HG03558 (cell line): ENCODE results near the gene PIGP.
"Not testable (repeated sequence)": the region's sequence is repeated elsewhere in the genome, so short reads cannot be mapped to it uniquely, and the experiment has no call there.

Source experiments
- ATAC-seq: cut with Tn5 transposase; IDR thresholded peaks from one replicate; pipeline ENCODE4 v1.9.1; 2021; ENCODE audit warnings: moderate number of reproducible peaks; ENCODE audit not compliant: unreplicated experiment; ENCODE audit errors: extremely low read depth

PIGP gene

GRCh38 chr21:37072988-37073416 is at the start of gene PIGP, which contains the start of gene TTC3:
TSS of gene PIGP (minus strand) at chr21:37073071. CDS start at chr21:37072515, 556 bp downstream.
TSS of gene TTC3 (plus strand) at chr21:37073254. CDS start at chr21:37087258, 14,004 bp downstream.
- ATAC-seq: peak; percentile 44

- no peak for ATAC-seq
Observed at GRCh38 chr21:37119421-37120218, 46.7 kb upstream of the PIGP start.

GRCh38 chr21:37118187-37118826 is 45.4 kb upstream of the PIGP start:
- ATAC-seq: no peak

GRCh38 chr21:37117204-37117603 is 44.3 kb upstream of the PIGP start:
- ATAC-seq: no peak

- not testable (repeated sequence) for ATAC-seq
Observed at GRCh38 chr21:37116459-37116858, 43.6 kb upstream of the PIGP start.

GRCh38 chr21:37114301-37114700 is 41.4 kb upstream of the PIGP start:
- not testable (repeated sequence) for ATAC-seq

- ATAC-seq: not testable (repeated sequence)
Observed at GRCh38 chr21:37111029-37111428, 38.2 kb upstream of the PIGP start.

GRCh38 chr21:37106998-37107397 is 34.1 kb upstream of the PIGP start:
- ATAC-seq: no peak

GRCh38 chr21:37102746-37103145 is 29.9 kb upstream of the PIGP start:
- not testable (repeated sequence) for ATAC-seq

- ATAC-seq: no peak
Observed at GRCh38 chr21:37101384-37101783, 28.5 kb upstream of the PIGP start.

- ATAC-seq: no peak
Observed at GRCh38 chr21:37100316-37100715, 27.4 kb upstream of the PIGP start.

GRCh38 chr21:37098751-37099150 is 25.9 kb upstream of the PIGP start:
- no peak for ATAC-seq

- ATAC-seq: no peak
Observed at GRCh38 chr21:37095821-37096220, 22.9 kb upstream of the PIGP start.

GRCh38 chr21:37093977-37094376 is 21.1 kb upstream of the PIGP start:
- no peak for ATAC-seq

- ATAC-seq: no peak
Observed at GRCh38 chr21:37088186-37088735, 15.4 kb upstream of the PIGP start.

- no peak for ATAC-seq
Observed at GRCh38 chr21:37087188-37087587, 14.3 kb upstream of the PIGP start.

- ATAC-seq: no peak
Observed at GRCh38 chr21:37085726-37086125, 12.9 kb upstream of the PIGP start.

- no peak for ATAC-seq
Observed at GRCh38 chr21:37082856-37083528, 10.1 kb upstream of the PIGP start.

GRCh38 chr21:37082375-37082774 is 9.5 kb upstream of the PIGP start:
- ATAC-seq: no peak

- ATAC-seq: no peak
Observed at GRCh38 chr21:37079211-37079824, 6.4 kb upstream of the PIGP start.
